ENCODE results near the gene KL.

DNA sequence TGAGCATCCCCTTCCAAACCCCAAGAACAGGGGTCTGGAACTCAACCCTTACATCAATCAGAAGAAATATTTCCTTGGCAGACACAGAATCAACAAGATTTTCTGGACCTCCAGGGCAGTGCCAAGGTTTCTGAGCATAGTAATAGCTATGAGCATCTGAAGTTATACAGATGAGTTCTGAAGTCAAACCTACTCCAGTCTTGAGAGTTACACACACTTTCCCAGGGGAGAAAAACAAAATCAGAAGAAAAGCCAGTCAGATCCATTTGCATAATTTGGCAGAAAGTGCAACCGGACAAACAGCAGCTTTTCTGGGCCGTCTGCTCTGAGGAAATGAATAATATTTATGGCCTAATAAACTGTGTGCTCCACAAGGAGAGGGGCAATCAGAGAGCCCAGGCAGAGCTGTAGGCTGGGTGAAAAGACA is 93.1 kb downstream of the KL start:
- no peak for TF ChIP-seq SMC3 (IDR thresholded peaks at IDR 0.05; ENCODE audit: low read depth, low read length)
- no peak for TF ChIP-seq MEF2A (IDR thresholded peaks at IDR 0.05; ENCODE audit: borderline replicate concordance, low read depth)
- TF ChIP-seq, protein P1, sequence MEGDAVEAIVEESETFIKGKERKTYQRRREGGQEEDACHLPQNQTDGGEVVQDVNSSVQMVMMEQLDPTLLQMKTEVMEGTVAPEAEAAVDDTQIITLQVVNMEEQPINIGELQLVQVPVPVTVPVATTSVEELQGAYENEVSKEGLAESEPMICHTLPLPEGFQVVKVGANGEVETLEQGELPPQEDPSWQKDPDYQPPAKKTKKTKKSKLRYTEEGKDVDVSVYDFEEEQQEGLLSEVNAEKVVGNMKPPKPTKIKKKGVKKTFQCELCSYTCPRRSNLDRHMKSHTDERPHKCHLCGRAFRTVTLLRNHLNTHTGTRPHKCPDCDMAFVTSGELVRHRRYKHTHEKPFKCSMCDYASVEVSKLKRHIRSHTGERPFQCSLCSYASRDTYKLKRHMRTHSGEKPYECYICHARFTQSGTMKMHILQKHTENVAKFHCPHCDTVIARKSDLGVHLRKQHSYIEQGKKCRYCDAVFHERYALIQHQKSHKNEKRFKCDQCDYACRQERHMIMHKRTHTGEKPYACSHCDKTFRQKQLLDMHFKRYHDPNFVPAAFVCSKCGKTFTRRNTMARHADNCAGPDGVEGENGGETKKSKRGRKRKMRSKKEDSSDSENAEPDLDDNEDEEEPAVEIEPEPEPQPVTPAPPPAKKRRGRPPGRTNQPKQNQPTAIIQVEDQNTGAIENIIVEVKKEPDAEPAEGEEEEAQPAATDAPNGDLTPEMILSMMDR (IDR thresholded peaks at IDR 0.05) = no peak
- TF ChIP-seq GABPA (IDR thresholded peaks at IDR 0.05; ENCODE audit: low read depth) = no peak
- no peak for TF ChIP-seq USF2 (IDR thresholded peaks at IDR 0.05; ENCODE audit: borderline replicate concordance, low read depth, low read length)
- no peak for TF ChIP-seq JUND (IDR thresholded peaks at IDR 0.05)
- TF ChIP-seq PBX3 (IDR thresholded peaks at IDR 0.05) = no peak
- TF ChIP-seq MAX (IDR thresholded peaks at IDR 0.05; ENCODE audit: low read depth) = no peak

Measured in SK-N-SH (cell line).